Sciatic nerve (tissue), 2 donors: ENCODE measurements around the gene DDX41. TPM values are rescaled to one million over a fixed set of nuclear protein-coding genes. Genes with fewer than 3 reads are reported as not detected.
"Not testable (repeated sequence)": the region's sequence is repeated elsewhere in the genome, so short reads cannot be mapped to it uniquely, and the experiment has no call there.

Experiments used
- ATAC-seq: fragments of 200-7000 bp; cut with Tn5 transposase; one replicate; pipeline ENCODE4 v1.9.1; 2020; ENCODE audit warnings: mild to moderate bottlenecking, moderate library complexity
- DNase-seq: peaks from one replicate; pipeline ENCODE4 v3.0.0-alpha.2; 2020; ENCODE audit warnings: low spot score
- intact Hi-C: fragments of 100-400 bp; cut with DNase I; formaldehyde crosslinking; loops from one replicate; pipeline ENCODE4 v1.14.2; 2022
- total RNA-seq: library from RNA; stranded (reverse); fragmentation: NEBNext Ultra II Directional; extraction: Animal tissue kit (Norgen Biotek cat#: 25700); gene quantifications from one replicate; pipeline ENCODE4 v1.2.1, GENCODE V29; 2021
- donor health status: DM: no; HTN: no; CAD: no.
- donor health status: DM: no; HTN: no; CAD: no.

DDX41 gene
- 68.2 TPM for total RNA-seq

DNA sequence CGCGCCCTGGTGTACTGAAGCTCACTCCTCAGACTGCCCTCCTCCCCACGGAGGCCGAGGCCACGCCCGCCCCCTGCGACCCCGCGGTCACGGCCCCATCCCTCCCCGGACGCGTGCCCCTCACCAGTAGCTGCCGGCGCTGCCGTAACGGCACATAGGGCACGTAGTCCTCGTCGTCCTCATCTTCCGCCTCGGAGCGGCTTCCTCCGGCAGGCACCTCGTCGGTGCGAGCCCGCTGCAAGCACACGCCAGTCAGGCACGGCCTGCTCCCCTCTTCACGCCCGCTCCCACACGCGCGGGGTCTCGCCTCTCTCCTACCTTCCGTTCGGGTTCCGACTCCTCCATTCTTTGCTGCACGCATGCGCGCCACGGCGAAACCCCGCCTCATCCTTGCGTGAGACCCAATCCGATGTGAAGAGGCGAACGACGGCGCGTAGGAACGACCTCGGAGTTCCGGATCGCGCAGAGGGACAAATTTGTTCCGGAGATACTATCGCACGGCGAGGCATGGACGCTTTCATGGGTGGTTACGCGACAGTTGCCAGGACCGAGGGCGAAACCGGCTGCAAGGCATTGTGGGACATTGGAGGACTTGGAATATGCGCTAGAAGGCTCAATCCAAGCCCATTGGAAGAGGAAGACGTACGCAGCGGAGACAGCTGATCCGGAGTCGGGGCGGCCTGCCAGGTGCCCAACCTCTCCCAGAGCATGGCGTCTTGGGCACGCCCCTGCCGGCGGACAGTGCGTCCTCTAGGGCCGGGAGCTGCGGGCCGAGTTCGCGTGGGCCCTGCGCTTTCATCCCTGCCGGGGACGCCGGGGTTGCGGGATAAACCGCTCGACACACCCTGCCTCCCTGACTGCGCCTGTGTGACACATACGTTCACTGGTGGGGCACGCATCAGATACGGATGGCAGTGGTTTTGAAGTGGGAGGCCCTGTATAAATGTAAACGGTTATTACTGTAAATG is at the start of gene DDX41:
Gene DDX41 (minus strand): TSS at position 361 of the 968 bp plus-strand sequence. CDS start 16 bp downstream, at position 345.
- DNase-seq (peak; percentile 98), ATAC-seq (peak; percentile 96)
- intact Hi-C loops = no loop called here

DNA sequence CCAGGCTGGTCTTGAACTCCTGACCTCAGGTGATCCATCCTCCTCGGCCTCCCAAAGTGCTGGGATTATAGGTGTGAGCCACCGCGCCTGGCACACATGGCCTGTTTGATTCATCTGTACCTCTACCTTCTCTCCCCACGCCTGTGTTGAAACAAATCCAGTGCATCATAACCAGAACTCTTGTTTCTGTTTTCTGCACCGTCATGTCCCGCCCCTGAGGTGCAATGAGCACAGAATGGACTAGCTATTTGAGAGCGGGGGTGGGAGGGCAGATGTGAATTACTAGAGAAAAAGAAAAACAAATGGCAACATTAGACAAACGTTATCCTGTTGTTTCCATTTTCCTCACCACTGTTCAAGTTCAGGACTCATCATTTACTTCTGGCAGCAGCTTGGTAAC is 48.3 kb upstream of the DDX41 start:
- DNase-seq = no peak
- no peak for ATAC-seq
- intact Hi-C loops = no loop called here

- intact Hi-C loops, DNase-seq, ATAC-seq: not testable (repeated sequence)
Observed at GRCh38 chr5:177559446-177559941, 42.7 kb upstream of the DDX41 start.

DNA sequence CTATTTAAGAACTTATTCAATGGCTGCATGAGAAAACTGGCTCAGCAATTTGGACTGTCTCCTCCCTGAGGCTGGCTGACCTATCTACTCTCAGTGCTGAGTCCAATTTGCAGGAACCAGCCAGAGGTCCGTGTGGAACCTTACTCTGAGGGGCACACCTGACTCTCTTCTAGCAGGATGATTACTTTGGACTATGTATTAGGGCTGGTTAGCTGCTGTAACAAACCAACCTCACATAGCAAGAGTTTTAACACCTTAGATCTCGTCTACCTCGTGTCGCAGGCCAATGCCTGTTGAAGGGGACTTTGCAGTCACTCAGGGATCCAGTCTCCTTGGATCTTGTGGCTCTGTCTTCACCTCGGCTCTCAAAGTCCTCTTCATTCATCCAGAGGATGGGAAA is 41.0 kb upstream of the DDX41 start:
- no peak for DNase-seq
- intact Hi-C loops = no loop called here
- no peak for ATAC-seq

DNA sequence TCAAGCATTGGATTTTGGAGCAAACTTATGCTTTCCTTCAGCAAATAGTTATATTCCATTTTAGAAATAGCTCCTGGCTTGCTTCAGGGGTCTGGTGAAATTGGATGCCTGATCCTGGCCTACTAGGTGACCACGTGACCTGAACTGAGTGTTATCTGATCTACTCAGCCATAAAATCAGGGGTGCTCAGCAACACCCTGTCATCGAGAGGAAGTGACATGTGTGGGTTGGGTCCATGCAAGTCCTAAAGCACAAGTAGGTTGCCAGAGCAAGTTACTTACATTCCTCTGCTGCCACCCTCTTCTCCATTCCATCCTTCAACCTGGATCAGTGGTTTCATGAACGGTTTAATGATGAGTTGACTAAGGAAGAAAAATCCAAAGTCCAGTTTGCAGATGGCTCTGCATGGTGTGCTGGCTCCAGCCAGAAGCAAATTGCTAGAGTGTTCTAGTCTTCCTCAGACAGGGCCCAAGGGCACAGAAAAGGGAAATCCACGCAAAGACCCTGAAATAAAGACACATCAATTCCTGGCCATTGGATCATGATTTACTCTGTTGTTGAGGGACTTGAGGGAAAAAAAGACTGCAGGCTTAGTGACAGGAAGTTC is 40.4 kb upstream of the DDX41 start:
- intact Hi-C loops = no loop called here
- no peak for ATAC-seq

DNA sequence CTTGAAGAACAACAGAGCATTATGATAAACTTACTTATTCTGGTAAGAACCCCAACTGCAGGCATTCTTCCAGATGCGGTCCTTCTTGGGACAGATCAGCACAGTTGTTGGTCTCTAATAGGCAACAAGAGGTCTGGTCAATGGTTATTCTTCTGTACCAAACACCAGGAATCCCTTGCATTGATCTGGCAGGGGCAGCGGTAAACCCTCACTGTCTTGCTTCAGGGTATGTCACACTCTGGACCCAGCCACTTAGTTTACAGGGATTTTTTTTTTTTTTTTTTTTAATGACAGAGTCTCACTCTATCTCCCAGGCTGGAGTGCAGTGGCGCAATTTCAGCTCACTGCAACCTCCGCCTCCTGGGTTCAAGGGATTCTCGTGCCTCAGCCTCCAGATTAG is 38.9 kb upstream of the DDX41 start:
- DNase-seq (no peak), ATAC-seq (no peak)
- intact Hi-C loops = no loop called here

More for the DNA sequence above, 40.4 kb upstream of the DDX41 start:
- DNase-seq = no peak

DNA sequence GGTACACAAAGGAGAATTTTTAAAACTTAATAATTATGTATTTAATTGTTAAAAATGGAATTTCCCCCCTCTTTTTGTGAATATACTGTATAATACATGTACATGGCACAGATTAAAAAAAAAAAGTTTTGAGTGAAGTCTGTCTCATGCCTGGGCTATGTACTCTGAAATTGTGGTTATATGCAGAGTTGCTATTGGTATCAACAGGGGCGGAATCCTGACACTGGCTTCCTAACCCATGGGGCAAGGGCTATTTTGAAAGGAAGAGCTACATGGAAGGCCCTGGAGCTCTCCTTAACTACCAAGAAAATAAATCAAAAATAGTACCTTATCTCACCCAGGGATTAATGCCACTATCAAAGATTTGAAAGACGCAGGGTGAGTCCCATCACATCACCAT is 38.5 kb upstream of the DDX41 start:
- DNase-seq (no peak), ATAC-seq (no peak)
- intact Hi-C loops = no loop called here

DNA sequence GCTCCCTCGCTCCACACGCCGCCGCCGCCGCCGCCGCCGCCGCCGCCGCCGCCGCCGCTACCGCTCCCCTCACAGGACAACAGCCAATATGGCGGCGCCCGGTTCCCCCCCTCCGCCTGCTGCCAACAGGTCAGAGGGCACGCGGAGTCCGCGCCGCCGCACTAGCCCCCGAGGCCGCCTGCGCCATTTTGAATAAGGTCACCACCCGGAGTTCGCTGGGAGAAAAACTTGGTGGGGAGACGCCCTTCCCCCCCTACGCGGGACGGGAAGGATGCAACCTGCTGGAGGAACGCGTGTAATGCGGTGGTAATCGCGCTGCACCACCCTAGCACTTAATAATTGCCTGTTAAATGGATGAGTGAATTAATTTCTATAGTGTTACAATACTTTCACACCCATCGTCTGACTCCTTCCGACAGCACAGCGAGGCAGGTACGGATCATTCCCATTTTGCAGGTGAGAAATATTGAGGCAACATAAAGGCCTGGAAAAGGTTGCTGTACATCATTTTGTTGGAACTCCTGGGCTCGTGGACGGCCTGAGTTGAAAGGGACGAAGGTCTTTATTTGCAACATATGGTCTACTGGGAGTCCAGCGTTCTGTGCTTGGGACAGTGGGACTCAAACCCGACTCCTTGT is 37.8 kb upstream of the DDX41 start, which contains the start of gene FAM193B:
Gene FAM193B (minus strand): TSS at position 90 of the 638 bp plus-strand sequence. CDS start 105 bp downstream, outside the sequence.
- intact Hi-C loops = no loop called here
- DNase-seq = peak; percentile 96

GRCh38 chr5:177553671-177554429 is 37.1 kb upstream of the DDX41 start:
- intact Hi-C loops = no loop called here
- ATAC-seq (peak; percentile 53), DNase-seq (peak; percentile 80)

More for the DNA sequence above, 37.8 kb upstream of the DDX41 start, which contains the start of gene FAM193B:
- ATAC-seq = peak; percentile 98

- ATAC-seq = no peak
- intact Hi-C loops = no loop called here
- DNase-seq = no peak
Observed at GRCh38 chr5:177552839-177553455, 36.2 kb upstream of the DDX41 start.

- intact Hi-C loops = no loop called here
- no peak for ATAC-seq
Observed at GRCh38 chr5:177550122-177550521, 33.4 kb upstream of the DDX41 start.

DNA sequence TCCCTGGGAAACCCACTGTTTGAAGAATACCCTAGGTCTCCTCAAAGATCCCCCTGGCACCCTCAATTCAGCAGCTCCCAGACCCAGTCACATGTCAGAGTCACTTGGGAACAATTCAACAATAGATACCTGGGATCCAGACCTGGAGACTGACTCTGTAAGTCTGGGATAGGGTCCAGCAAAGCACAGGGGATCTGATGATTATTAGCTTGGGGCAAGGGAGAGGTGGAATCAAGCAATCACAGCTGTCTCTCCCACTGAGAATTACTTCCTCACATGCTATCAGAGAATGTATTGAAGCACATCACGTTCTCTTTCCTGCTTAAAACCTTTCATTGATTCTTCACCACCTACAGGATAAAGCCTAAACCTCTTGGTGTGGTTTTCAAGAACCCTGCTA is 31.7 kb upstream of the DDX41 start:
- ATAC-seq = no peak
- DNase-seq = no peak
- intact Hi-C loops = no loop called here

More at GRCh38 chr5:177550122-177550521, 33.4 kb upstream of the DDX41 start:
- no peak for DNase-seq

DNA sequence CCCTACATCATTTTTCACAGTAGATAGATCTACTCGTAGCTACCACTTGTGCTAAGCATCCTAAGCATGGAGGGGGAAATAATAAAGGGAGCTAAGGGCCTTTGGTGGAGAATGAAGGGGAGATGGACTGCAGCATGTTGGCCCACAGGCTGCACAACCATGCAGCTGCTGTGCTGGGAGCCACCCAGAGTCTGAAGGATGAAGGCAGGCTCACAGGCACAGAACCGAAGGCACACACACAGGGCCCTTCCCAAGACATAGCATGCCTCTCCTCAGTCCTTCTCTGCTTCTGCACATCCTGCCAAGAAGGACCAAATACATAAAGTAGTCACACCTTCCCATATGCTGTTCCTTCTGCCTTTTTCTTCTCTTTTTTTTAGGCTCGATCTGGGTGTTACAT is 31.0 kb upstream of the DDX41 start:
- intact Hi-C loops = no loop called here
- no peak for ATAC-seq

GRCh38 chr5:177546258-177546741 is 29.5 kb upstream of the DDX41 start:
- ATAC-seq (peak; percentile 92), DNase-seq (no peak)
- intact Hi-C loops = no loop called here

More for the DNA sequence above, 31.0 kb upstream of the DDX41 start:
- no peak for DNase-seq

DNA sequence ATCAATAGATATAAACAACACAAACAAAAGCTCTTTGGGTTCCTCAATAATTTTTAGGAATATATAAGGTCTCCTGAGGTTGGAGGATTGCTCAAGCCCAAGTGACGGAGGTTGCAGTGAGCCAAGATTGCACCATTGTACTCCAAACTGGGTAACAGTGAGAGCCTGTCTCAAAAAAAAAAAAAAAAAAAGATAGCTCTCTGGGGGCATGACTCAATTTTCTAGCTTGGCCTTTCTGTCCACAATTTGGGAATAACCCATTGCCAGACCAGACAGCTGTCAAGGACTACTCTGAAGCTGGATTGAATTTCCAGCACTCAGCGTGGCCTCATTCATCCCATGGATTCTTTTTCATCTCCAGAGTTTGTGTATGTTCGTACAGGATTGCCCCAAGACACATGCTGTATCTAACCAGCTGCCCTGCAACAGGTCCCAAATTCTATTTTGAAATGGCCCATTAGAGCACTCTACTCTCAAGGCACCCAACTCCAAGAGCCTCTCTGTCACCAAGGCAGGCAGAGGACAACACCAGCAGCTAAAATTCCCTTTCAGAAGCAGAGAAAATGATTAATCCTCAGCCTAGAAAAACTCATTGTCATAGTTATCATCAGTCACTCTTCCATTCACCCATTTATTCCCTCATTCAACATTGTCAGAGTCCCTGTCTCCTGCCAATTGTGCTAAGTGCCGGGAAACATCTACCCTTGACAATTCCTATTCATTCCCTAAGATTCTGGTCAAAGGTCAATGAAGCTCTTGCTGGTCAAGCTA is 28.9 kb upstream of the DDX41 start:
- DNase-seq (no peak), ATAC-seq (peak; percentile 95)
- intact Hi-C loops = no loop called here

- DNase-seq (no peak), ATAC-seq (no peak)
- intact Hi-C loops = no loop called here
Observed at GRCh38 chr5:177542816-177543465, 26.2 kb upstream of the DDX41 start.

- intact Hi-C loops = no loop called here
- DNase-seq = no peak
- ATAC-seq = no peak
Observed at GRCh38 chr5:177540438-177540837, 23.7 kb upstream of the DDX41 start.
